22Rv1 (cell line): ENCODE results near the gene LETM1.

ENCODE experiments used
- H3K27ac ChIP-seq: fragments of 450-650 bp; 2 replicates; pipeline ENCODE4 v1.5.1; 2017
- ZFX ChIP-seq: fragments of 450-650 bp; IDR thresholded peaks from 2 replicates; pipeline ENCODE4 v1.6.1; 2017; ENCODE audit warnings: antibody characterized with exemption, borderline replicate concordance
- TF ChIP-seq, protein P1 (sequence below): fragments of 450-650 bp; IDR thresholded peaks from 2 replicates; pipeline ENCODE4 v1.5.1; 2017; ENCODE audit warnings: mild to moderate bottlenecking

LETM1 gene

DNA sequence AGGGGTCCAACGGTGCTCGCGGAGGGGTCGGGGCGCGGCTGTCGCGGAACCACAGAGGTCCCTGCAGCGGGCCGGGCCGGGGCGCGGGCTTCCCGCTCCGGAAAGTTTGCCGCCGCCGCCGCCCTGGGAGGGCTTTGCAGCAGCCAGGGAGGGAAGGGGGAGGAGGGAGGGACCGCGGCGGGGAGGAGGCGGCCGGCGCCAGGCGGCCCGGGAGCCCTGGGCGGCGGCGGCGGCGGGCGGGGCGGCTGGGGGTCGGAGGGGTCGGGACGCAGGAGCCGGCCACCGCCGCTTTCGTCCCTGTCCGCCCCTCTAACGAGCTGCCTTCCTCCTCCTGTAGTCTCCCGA is 62.5 kb downstream of the LETM1 start:
- TF ChIP-seq ZFX = no peak
- TF ChIP-seq, protein P1, sequence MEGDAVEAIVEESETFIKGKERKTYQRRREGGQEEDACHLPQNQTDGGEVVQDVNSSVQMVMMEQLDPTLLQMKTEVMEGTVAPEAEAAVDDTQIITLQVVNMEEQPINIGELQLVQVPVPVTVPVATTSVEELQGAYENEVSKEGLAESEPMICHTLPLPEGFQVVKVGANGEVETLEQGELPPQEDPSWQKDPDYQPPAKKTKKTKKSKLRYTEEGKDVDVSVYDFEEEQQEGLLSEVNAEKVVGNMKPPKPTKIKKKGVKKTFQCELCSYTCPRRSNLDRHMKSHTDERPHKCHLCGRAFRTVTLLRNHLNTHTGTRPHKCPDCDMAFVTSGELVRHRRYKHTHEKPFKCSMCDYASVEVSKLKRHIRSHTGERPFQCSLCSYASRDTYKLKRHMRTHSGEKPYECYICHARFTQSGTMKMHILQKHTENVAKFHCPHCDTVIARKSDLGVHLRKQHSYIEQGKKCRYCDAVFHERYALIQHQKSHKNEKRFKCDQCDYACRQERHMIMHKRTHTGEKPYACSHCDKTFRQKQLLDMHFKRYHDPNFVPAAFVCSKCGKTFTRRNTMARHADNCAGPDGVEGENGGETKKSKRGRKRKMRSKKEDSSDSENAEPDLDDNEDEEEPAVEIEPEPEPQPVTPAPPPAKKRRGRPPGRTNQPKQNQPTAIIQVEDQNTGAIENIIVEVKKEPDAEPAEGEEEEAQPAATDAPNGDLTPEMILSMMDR = no peak
- peak overlapping the region; percentile 92 for H3K27ac ChIP-seq

DNA sequence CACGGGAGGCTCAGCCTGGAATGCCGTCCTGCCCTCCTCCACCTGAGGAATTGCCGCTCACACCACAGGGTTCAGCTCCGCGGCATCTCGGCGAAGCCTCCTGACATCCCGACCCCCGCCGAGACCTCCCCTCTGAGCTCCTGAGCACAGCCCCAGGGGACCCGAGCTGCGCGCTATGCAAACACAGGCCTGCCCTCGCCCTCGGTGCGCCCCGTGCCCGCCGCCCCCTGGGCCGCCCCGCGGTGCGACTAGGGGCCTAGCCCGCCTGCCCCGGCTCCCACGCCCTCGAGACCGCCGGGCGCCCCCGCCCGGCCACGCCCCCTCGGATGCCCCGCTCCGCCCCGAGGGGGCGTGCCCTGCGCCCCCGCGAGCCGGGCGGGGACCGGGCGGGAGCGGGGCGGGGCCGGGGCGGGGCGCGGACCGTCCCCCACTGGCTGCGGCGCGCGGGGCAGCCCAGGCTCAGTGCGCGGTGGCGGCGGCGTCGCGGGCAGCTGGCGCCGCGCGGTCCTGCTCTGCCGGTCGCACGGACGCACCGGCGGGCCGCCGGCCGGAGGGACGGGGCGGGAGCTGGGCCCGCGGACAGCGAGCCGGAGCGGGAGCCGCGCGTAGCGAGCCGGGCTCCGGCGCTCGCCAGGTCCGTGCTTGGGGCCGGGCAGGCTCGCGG is 63.0 kb downstream of the LETM1 start, which contains the start of gene FGFR3:
Gene FGFR3, plus strand, starts transcription at position 462 of the 664 bp plus-strand sequence. CDS start 642 bp downstream, outside the sequence.
- H3K27ac ChIP-seq = peak within 1 kb of the TSS; percentile 92
- TF ChIP-seq, protein P1 = no peak
- no peak for TF ChIP-seq ZFX

DNA sequence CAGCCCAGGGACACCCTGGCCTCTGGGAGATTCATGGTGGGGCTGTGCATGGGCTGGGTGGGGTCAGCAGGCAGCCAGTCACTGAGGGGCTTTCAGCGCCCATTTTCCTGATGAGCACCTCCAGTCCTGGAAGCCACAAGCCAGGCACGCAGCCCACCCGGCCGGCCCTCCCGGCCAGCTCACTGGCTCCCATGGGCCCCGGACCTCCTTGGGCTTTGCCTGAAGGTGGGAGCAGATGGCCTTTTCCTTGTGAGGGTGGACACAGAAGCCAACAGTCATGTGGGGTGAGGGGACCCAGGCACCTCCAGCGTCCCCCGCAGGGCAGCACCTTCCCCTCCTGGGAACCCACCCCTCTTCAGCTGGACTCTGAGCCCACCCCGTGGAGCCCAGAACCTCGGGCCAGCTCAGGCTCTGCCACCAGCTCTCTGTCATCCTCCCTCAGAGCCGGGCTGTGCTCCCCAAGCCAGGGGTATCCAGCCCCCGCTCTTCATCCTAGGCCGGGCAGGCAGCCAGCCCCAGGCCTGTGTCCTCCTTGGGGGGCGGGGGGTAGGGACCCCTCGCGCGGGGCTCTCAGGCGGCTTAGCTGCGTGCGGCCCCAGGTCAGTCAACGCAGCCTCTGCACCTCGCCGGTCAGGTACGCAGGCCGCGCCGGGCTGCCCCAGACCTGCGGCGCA is 63.7 kb downstream of the LETM1 start:
- no peak overlapping the region for H3K27ac ChIP-seq
- TF ChIP-seq, protein P1 = no peak
- TF ChIP-seq ZFX = no peak

DNA sequence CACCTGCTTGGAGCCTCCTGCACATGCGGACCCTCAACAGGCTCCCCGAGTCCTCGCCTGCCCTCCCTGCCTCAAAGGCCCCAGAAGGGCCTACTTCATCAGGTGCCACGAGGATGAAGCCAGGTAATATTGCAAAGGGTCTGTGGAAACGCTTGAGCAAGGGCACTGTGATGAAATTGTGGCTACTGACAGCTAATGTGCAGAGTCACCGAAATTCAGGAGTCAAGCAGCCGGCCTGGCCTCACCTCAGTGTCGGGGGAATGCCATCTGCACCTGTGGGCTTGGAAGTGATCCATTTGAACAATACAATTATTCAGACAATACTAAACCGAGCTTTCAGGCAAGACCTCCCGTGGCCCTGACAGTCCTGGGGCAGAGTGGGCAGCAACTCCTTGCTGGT is 66.0 kb downstream of the LETM1 start:
- no peak for TF ChIP-seq ZFX
- TF ChIP-seq, protein P1 = no peak
- no peak overlapping the region for H3K27ac ChIP-seq

DNA sequence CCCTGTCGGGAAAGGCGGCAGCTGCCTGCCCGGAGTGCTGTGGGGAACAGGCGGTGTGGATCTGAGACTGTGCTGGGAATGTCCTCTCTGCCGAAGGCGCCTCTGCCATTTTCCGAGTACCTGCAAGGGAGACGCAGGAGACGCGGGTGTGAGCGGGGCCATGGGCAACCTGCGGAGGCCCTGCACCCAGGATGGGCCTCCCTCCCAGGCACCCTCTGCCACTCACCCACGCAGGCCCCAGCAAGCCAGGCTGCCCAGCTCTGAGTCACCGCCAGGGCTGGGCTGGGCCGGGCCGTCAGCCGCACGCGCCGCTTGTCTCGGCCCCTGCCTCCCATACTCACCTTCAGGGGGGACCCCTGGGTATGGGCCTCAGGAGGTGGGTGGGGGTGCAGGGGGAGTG is 66.4 kb downstream of the LETM1 start:
- TF ChIP-seq ZFX = no peak
- TF ChIP-seq, protein P1 = no peak
- no peak overlapping the region for H3K27ac ChIP-seq

DNA sequence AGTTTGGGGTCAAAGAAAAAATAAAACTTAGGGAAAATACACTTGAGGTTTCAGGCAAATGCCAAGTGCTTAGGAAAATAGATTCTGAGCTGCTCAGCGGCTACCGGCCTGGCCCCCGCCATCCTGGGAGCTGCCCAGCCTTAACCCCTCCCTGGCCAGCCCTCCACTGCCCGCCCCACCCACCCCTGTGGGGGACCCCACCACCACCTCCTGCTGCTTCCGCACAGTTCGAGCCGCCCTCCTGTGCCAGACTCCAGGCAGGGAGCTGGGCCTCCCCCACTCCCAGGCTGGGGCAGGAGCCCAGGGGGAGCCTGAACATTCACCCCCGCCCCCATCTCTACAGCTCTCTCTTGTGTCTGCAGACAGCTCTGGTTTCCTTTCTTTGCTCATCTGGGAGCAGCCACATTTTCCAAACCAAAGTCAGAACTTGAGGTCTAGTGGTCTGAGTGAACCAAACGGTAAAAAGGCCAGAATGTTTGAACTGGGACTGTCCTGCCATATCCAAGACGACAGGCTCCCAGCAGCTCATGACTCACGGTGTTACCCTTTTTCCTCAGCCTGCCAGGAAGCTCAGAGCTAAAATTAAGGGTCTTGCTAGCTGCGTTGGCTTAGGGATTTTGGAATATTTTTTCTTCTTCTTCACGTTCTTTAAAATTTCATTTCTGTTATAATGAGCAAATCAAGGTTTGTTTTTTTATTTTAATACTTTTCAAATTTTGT is 67.5 kb downstream of the LETM1 start:
- TF ChIP-seq ZFX = no peak
- TF ChIP-seq, protein P1 = no peak
- H3K27ac ChIP-seq = no peak overlapping the region

DNA sequence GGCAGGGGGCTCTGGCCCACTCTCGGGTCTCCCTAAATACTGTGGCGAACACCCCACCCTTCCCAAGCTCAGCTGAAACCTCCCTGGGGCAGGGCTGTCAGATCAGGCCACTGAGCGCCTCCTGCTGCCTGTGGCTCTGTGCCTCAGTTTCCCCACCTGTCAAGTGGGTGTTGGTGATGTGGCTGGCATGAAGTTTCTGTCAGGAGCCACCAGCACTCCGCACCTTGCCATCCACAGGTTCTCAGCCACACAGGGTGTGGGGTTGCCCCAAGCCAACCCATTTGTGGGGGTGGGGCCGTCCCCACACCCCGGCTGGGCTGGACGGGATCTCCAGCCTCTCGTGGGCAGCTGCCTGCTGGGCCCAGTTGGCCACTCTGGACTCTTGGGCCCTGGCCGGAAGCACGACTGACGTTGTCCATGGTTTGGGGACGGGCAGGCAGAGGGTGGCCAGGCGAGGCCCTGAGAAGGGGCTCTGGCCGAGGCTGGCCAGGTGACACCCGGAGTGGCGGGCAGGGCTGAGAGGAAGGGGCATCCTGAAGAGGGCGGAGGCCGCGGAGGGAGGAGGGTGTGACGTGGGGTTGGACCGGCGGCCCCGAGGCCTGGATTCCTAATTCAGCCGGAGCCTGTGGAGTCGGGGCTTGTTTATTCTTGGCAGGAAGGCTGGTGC is 68.4 kb downstream of the LETM1 start:
- H3K27ac ChIP-seq = no peak overlapping the region
- no peak for TF ChIP-seq ZFX
- TF ChIP-seq, protein P1 = no peak
